Spinal cord (tissue), 10 donors: Measurements from ENCODE around the gene MINDY1. TPM values are rescaled to one million over a fixed set of nuclear protein-coding genes. Genes with fewer than 3 reads are reported as not detected.
A peak's percentile ranks its signal among the peaks of the same experiment; 100 is the strongest.

ENCODE experiments used
- DNase-seq, 6 donors: peaks; one replicate each; pipeline versions ENCODE4 v3.0.0 to v3.0.0-alpha.2; 2013 to 2015; ENCODE audit warnings: low spot score in 6 of 6, low read depth in 4 of 6
- H3K27ac ChIP-seq: one replicate; pipeline ENCODE4 v1.5.1; 2013; ENCODE audit warnings: low read depth, low read length, control low read depth
- H3K27me3 ChIP-seq: one replicate; pipeline ENCODE4 v1.6.1; 2013; ENCODE audit warnings: low read length; ENCODE audit not compliant: control insufficient read depth, insufficient read depth
- H3K36me3 ChIP-seq: one replicate; pipeline ENCODE4 v1.6.1; 2013; ENCODE audit warnings: low read length; ENCODE audit not compliant: control insufficient read depth, insufficient read depth
- H3K4me1 ChIP-seq: one replicate; pipeline ENCODE4 v1.6.1; 2013; ENCODE audit warnings: low read length; ENCODE audit not compliant: control insufficient read depth, insufficient read depth
- H3K4me3 ChIP-seq: one replicate; pipeline ENCODE4 v1.5.1; 2013; ENCODE audit warnings: low read depth, low read length, control low read depth
- H3K9me3 ChIP-seq: one replicate; pipeline ENCODE4 v1.6.1; 2013; ENCODE audit warnings: low read length; ENCODE audit not compliant: control insufficient read depth, insufficient read depth
- WGBS: methylation state at CpG from one replicate; pipeline ENCODE4 v1.1.5; 2013; ENCODE audit warnings: missing lambda C conversion rate; ENCODE audit not compliant: insufficient coverage; 5-methylcytosine and 5-hydroxymethylcytosine counted together
- polyA plus RNA-seq, 2 donors: library from polyadenylated mRNA; unstranded; fragments of 120-200 nt; gene quantifications; one replicate each; pipeline ENCODE4 v1.2.1, GENCODE V29; 2013; ENCODE audit not compliant: insufficient read length in 2 of 2
- total RNA-seq, 2 donors: library from RNA; depleted of rRNA in 1 of 2; stranded (reverse); fragments of 120-200 nt in 1 of 2; fragments of >200 nt in 1 of 2; gene quantifications; one replicate each; pipeline versions ENCODE4 v1.2.3 to v1.2.4, GENCODE V29; 2013 to 2014
- donor health status: healthy.

The MINDY1 gene
- total and polyA plus RNA-seq, 4 donors, result 21.9 to 48.1 (median 42.9) TPM

DNA sequence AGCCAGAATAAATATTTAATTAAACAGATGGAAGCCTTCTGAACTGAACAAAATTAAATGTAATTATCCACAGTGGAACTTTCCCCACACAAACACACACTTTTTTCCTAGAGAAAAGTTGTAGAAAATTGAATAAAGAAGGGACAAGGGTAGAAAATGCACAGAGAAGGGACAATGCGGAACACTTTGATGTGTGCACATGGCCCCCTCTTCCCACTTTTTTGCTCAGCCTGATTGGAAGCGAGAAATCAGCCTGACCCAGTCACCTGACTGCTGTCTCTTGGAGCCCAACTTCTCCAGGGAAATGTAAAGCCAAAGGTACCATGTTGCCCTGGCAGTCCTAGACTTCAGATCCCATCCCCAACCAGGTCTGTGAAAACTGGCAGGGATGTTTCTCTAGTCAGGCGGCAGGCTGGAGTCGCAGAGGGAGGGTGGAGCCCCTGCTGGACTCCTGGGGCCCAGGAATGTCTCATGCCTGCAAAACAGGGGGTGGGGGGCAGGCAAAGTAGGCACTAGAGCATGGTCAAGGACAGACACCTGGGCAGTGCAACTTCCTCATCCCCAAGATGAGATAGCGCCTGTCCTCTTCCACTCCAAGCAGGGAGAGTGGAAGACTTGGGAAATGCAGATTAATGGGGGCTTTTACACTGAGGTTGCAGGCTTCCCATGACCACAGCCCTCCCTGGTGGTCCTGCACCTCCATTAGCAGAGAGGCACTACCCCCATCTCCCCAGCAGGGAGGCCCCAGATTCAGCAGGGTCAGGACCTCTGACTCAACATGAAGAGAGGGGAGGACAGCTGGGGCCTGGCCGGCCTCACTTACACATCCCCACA lies 34.9 kb downstream of the MINDY1 start:
- no peak for DNase-seq
- H3K9me3 ChIP-seq, result no peaks in the 10 kb centered on the region
- H3K4me3 ChIP-seq, result no peak overlapping the region
- peak overlapping the region; percentile 25 for H3K27ac ChIP-seq
- peaks cover 43% of the 10 kb centered on the region for H3K36me3 ChIP-seq
- peaks cover 67% of the 10 kb centered on the region for H3K4me1 ChIP-seq
- H3K27me3 ChIP-seq, result no peaks in the 10 kb centered on the region
- WGBS, result 39% methylated on average over 5 of the region's 6 CpGs

- no peak for DNase-seq
These were observed 35.7 kb downstream of the MINDY1 start for GRCh38 chr1:150970808-150971582.

GRCh38 chr1:150969626-150970025 lies 37.1 kb downstream of the MINDY1 start:
- Histone ChIP-seq H3K27ac (no peak overlapping the region), H3K36me3 (peaks cover 58% of the 10 kb centered on the region), H3K27me3 (no peaks in the 10 kb centered on the region), H3K4me1 (peaks cover 60% of the 10 kb centered on the region), H3K4me3 (no peak overlapping the region), H3K9me3 (no peaks in the 10 kb centered on the region)
- no peak for DNase-seq
- 80% methylated on average over 2 of the region's 3 CpGs for WGBS

More at GRCh38 chr1:150970808-150971582, 35.7 kb downstream of the MINDY1 start:
- H3K4me1 ChIP-seq, result peaks cover 67% of the 10 kb centered on the region
- H3K27me3 ChIP-seq, result no peaks in the 10 kb centered on the region
- no peaks in the 10 kb centered on the region for H3K9me3 ChIP-seq
- 20% methylated on average over 5 of the region's 11 CpGs for WGBS
- H3K4me3 ChIP-seq, result no peak overlapping the region
- peaks cover 51% of the 10 kb centered on the region for H3K36me3 ChIP-seq
- peak overlapping the region; percentile 25 for H3K27ac ChIP-seq

GRCh38 chr1:150968491-150968890 lies 38.2 kb downstream of the MINDY1 start:
- peak overlapping the region; percentile 40 for H3K27ac ChIP-seq
- peaks cover 66% of the 10 kb centered on the region for H3K36me3 ChIP-seq
- 84% methylated on average over 4 of the region's 4 CpGs for WGBS
- peaks cover 54% of the 10 kb centered on the region for H3K4me1 ChIP-seq
- no peak for DNase-seq
- no peak overlapping the region for H3K4me3 ChIP-seq
- H3K9me3 ChIP-seq, result no peaks in the 10 kb centered on the region
- H3K27me3 ChIP-seq, result no peaks in the 10 kb centered on the region

- Histone ChIP-seq H3K27ac (no peak overlapping the region), H3K27me3 (no peaks in the 10 kb centered on the region), H3K4me3 (no peak overlapping the region), H3K4me1 (peaks cover 48% of the 10 kb centered on the region), H3K9me3 (no peaks in the 10 kb centered on the region), H3K36me3 (peaks cover 64% of the 10 kb centered on the region)
- 96% methylated on average over 13 of the region's 13 CpGs for WGBS
- DNase-seq, result no peak
These were observed 38.8 kb downstream of the MINDY1 start for GRCh38 chr1:150967936-150968335.

- peaks cover 29% of the 10 kb centered on the region for H3K4me1 ChIP-seq
- no peaks in the 10 kb centered on the region for H3K9me3 ChIP-seq
- H3K4me3 ChIP-seq, result no peak overlapping the region
- no peaks in the 10 kb centered on the region for H3K27me3 ChIP-seq
- DNase-seq, result no peak
- H3K36me3 ChIP-seq, result peaks cover 66% of the 10 kb centered on the region
- WGBS, result no CpG with 5 or more reads among the region's 6 CpGs
- no peak overlapping the region for H3K27ac ChIP-seq
These were observed 40.7 kb downstream of the MINDY1 start for GRCh38 chr1:150966011-150966410.

- WGBS, result no CpG with 5 or more reads among the region's 4 CpGs
These were observed 41.1 kb downstream of the MINDY1 start for GRCh38 chr1:150965605-150966004.

DNA sequence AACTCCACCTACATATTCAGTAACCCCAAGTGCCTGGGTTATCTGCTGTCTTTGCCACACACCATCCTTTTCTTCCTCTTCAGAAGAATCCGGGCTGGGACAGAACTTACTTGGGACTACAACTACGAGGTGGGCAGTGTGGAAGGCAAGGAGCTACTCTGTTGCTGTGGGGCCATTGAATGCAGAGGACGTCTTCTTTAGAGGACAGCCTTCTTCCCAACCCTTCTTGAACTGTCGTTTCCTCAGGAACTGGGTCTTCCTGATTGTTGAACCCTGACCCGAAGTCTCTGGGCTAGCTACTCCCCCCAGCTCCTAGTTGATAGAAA lies 42.6 kb downstream of the MINDY1 start:
- Histone ChIP-seq H3K9me3 (no peaks in the 10 kb centered on the region), H3K4me1 (peaks cover 14% of the 10 kb centered on the region), H3K4me3 (no peak overlapping the region), H3K27ac (no peak overlapping the region), H3K27me3 (no peaks in the 10 kb centered on the region), H3K36me3 (peaks cover 78% of the 10 kb centered on the region)
- DNase-seq, result no peak
- WGBS, result 92% methylated on average over 2 of the region's 5 CpGs

More at GRCh38 chr1:150965605-150966004, 41.1 kb downstream of the MINDY1 start:
- Histone ChIP-seq H3K27ac (no peak overlapping the region), H3K9me3 (no peaks in the 10 kb centered on the region), H3K36me3 (peaks cover 66% of the 10 kb centered on the region), H3K4me3 (no peak overlapping the region), H3K4me1 (peaks cover 25% of the 10 kb centered on the region), H3K27me3 (no peaks in the 10 kb centered on the region)
- DNase-seq, result no peak

- H3K4me3 ChIP-seq, result no peak overlapping the region
- no peak overlapping the region for H3K27ac ChIP-seq
- H3K4me1 ChIP-seq, result peaks cover 9% of the 10 kb centered on the region
- whole genome bisulfite sequencing, result 92% methylated on average over 5 of the region's 10 CpGs
- no peak for DNase-seq
- H3K9me3 ChIP-seq, result no peaks in the 10 kb centered on the region
- H3K36me3 ChIP-seq, result peaks cover 79% of the 10 kb centered on the region
- H3K27me3 ChIP-seq, result no peaks in the 10 kb centered on the region
These were observed 43.2 kb downstream of the MINDY1 start for GRCh38 chr1:150963321-150964163.
